GM12878 (cell line): Measurements from ENCODE around the gene DES. TPM values are rescaled to one million over a fixed set of nuclear protein-coding genes. Genes with fewer than 3 reads are reported as not detected.

Experiments used
- ATAC-seq: fragments of 200-7000 bp; cut with Tn5 transposase; 3 replicates; pipeline ENCODE4 v1.9.1; 2020; ENCODE audit warnings: mild to moderate bottlenecking, moderate library complexity
- BruUV-seq: library from RNA; stranded (reverse); fragments of 400-500 nt; replicated peaks from 2 replicates; lab custom pipeline; 2021; lab: Mats Ljungman, UMichigan
- CTCF ChIA-PET: fragments of 300-600 bp; sonication (Branson Sonifier 250); formaldehyde crosslinking; extraction: SDS; loops from one replicate; lab custom pipeline; 2021; ENCODE audit warnings: inconsistent platforms; lab: Yijun Ruan, JAX
- POLR2A ChIA-PET: fragments of 350-600 bp; formaldehyde crosslinking; extraction: SDS; loops from one replicate; lab custom pipeline; 2021; ENCODE audit warnings: inconsistent platforms; lab: Charles Lee
- RAD21 ChIA-PET: fragments of 300-600 bp; sonication (Branson Sonifier 250); formaldehyde crosslinking; loops from one replicate; lab custom pipeline; 2023; ENCODE audit warnings: antibody characterized with exemption; ENCODE audit not compliant: unreplicated experiment; lab: Charles Lee
- SMC1A ChIA-PET: fragments of 300-600 bp; sonication (Branson Sonifier 250); formaldehyde crosslinking; loops from one replicate; lab custom pipeline; 2023; ENCODE audit not compliant: unreplicated experiment, uncharacterized antibody; lab: Charles Lee
- DNase-seq: peaks from one replicate; pipeline ENCODE4 v3.0.0-alpha.2; 2011; ENCODE audit warnings: low read depth, low spot score
- FAIRE-seq: peaks from 3 replicates; lab custom pipeline; 2011; peaks lifted over from hg19 to GRCh38; lab: Jason Lieb, UNC
- H2AFZ ChIP-seq: 2 replicates; pipeline ENCODE4 v1.6.0; 2011; ENCODE audit warnings: low read depth, low read length, control low read depth; ENCODE audit not compliant: control insufficient read depth
- H3K27ac ChIP-seq: 2 replicates; pipeline ENCODE4 v1.5.1; 2011; ENCODE audit warnings: control low read depth; ENCODE audit not compliant: control insufficient read depth, insufficient read depth
- H3K27me3 ChIP-seq, 2 experiments: replicated peaks in 1 of 2; 2 replicates each; pipeline versions ENCODE4 v1.6.0 to v1.6.1; 2011; ENCODE audit warnings: low read length in 1 of 2; ENCODE audit not compliant: control insufficient read depth in 2 of 2, insufficient read depth in 2 of 2
- H3K36me3 ChIP-seq, 2 experiments: 2 replicates each; pipeline ENCODE4 v1.5.1; 2011; ENCODE audit warnings: low read length in 1 of 2; ENCODE audit not compliant: control insufficient read depth in 2 of 2, insufficient read depth in 2 of 2
- H3K4me1 ChIP-seq: 2 replicates; pipeline ENCODE4 v1.6.1; 2011; ENCODE audit warnings: mild to moderate bottlenecking, low read length, moderate library complexity, mixed read lengths; ENCODE audit not compliant: control insufficient read depth, insufficient read depth
- H3K4me2 ChIP-seq: 2 replicates; pipeline ENCODE4 v1.6.0; 2011; ENCODE audit warnings: control low read depth; ENCODE audit not compliant: control insufficient read depth, insufficient read depth
- H3K4me3 ChIP-seq: fragments of 200-600 bp; sonication (generic); 2 replicates; pipeline ENCODE4 v1.5.1; 2016
- H3K79me2 ChIP-seq: 2 replicates; pipeline ENCODE4 v1.6.0; 2011; ENCODE audit warnings: low read length; ENCODE audit not compliant: control insufficient read depth, insufficient read depth
- H3K9ac ChIP-seq: 2 replicates; pipeline ENCODE4 v1.8.0; 2011; ENCODE audit warnings: low read length, control low read depth, mixed read lengths; ENCODE audit not compliant: control insufficient read depth, insufficient read depth
- H3K9me3 ChIP-seq: replicated peaks from 3 replicates; pipeline ENCODE4 v1.5.1; 2011; ENCODE audit warnings: mild to moderate bottlenecking, low read length; ENCODE audit not compliant: control insufficient read depth, insufficient read depth
- H4K20me1 ChIP-seq: 2 replicates; pipeline ENCODE4 v1.6.0; 2011; ENCODE audit not compliant: control insufficient read depth, insufficient read depth
- KAT2A ChIP-seq: conservative IDR thresholded peaks from 2 replicates; pipeline ENCODE4 v1.6.1; 2011; ENCODE audit warnings: low read depth, low read length; ENCODE audit not compliant: control insufficient read depth
- MYC ChIP-seq: IDR thresholded peaks from 2 replicates; pipeline ENCODE4 v1.6.1; 2011; ENCODE audit warnings: mild to moderate bottlenecking, low read length, moderate library complexity, inconsistent platforms; ENCODE audit not compliant: insufficient read depth, insufficient replicate concordance, insufficient read length, severe bottlenecking
- TBL1XR1 ChIP-seq: IDR thresholded peaks from 2 replicates; pipeline ENCODE4 v1.6.1; 2012; ENCODE audit warnings: low read depth, low read length, improper control_type of control experiment
- ZNF274 ChIP-seq: IDR thresholded peaks from one replicate; pipeline ENCODE4 v1.8.0; 2011; ENCODE audit not compliant: insufficient read length, insufficient read depth
- WGBS: methylation state at CpG from one replicate; pipeline ENCODE4 v1.1.6; 2016; ENCODE audit warnings: low lambda C conversion rate; ENCODE audit not compliant: insufficient replicate concordance, insufficient coverage; ENCODE audit errors: missing lambda C conversion rate; 5-methylcytosine and 5-hydroxymethylcytosine counted together
- in situ Hi-C: fragments of 300-500 bp; cut with MboI; formaldehyde crosslinking; loops from 9 replicates; pipeline ENCODE4 v1.14.3; 2018; ENCODE audit warnings: mixed read lengths
- intact Hi-C: fragments of 100-400 bp; cut with micrococcal nuclease; formaldehyde crosslinking; loops from one replicate; pipeline ENCODE4 v1.14.2; 2022; ENCODE audit not compliant: unreplicated experiment
- polyA plus RNA-seq, 11 experiments: library from polyadenylated mRNA; depleted of rRNA in 4 of 11; unstranded in 6 of 11; stranded (reverse) in 5 of 11; fragments of >200 nt; fragmentation: Nextera tagmentation in 4 of 11; fragmentation: Illumina TruSeq in 1 of 11; extraction: Ambion mirVana in 4 of 11; extraction: Trizol in 1 of 11; gene quantifications; 1 replicate in 1 of 11; 2 replicates in 10 of 11; pipeline versions ENCODE4 v1.2.1 to v1.2.3, GENCODE V29; 2011 to 2016; ENCODE audit warnings: inconsistent platforms in 2 of 11, missing spikeins in 2 of 11, low read depth in 1 of 11
- total RNA-seq, 4 experiments: library from RNA; depleted of rRNA in 3 of 4; stranded (reverse); fragments of >200 nt in 3 of 4; fragmentation: Illumina TruSeq in 1 of 4; extraction: Trizol in 1 of 4; gene quantifications; 2 replicates each; pipeline versions ENCODE4 v1.2.1 to v1.2.3, GENCODE V29; 2013 to 2021
- TF ChIP-seq, protein P1 (sequence below): IDR thresholded peaks from 2 replicates; pipeline ENCODE4 v1.6.1; 2011; ENCODE audit warnings: borderline replicate concordance, low read depth, mild to moderate bottlenecking, moderate library complexity, mixed read lengths, low read length; ENCODE audit not compliant: insufficient read depth; ENCODE audit errors: extremely low read length
- TF ChIP-seq, protein P2 (sequence below): IDR thresholded peaks from 2 replicates; pipeline ENCODE4 v1.6.1; 2011; ENCODE audit warnings: mild to moderate bottlenecking, low read depth, low read length, moderate library complexity; ENCODE audit not compliant: insufficient replicate concordance

Gene DES
- total and polyA plus RNA-seq, 10 of the 15 experiments (the other 5 are each of a cell fraction or from before 2014, with no cell fraction given): 0.80 TPM; not detected in 9

DNA sequence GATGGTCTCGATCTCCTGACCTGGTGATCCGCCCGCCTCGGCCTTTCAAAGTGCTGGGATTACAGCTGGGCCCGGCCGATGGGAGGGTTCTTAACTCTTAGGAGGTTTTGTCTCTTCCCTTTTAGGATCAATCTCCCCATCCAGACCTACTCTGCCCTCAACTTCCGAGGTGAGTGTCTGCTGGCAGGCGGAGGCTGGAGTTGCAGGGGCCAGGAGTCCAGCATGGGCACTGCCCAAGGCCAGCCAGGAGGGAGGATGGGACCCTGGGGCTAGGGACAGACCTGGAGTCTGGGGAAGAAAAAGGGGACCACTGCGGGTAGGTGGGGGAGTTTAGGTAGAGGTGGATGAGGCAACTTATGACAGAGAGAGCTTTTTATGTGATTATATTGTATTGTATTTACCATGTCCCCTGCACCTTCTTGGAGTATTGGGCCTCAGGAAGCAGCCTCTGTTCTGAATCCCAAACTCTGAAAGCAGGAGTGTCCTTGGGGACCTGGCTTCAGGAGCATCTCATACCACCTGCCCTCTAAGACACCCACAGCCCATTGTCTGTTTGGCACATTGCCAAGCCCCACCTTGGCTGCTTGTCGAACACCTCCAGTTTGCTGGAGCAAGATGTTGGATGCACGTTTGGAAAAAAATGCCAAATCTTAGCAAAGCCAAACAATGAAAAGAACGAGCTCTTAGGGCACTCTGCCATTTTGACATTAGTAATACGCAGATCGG is 5.6 kb downstream of the DES start (continued):
- TF ChIP-seq, protein P1, sequence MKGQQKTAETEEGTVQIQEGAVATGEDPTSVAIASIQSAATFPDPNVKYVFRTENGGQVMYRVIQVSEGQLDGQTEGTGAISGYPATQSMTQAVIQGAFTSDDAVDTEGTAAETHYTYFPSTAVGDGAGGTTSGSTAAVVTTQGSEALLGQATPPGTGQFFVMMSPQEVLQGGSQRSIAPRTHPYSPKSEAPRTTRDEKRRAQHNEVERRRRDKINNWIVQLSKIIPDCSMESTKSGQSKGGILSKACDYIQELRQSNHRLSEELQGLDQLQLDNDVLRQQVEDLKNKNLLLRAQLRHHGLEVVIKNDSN: no peak
- TF ChIP-seq ZNF274: no peak
- TF ChIP-seq, protein P2, sequence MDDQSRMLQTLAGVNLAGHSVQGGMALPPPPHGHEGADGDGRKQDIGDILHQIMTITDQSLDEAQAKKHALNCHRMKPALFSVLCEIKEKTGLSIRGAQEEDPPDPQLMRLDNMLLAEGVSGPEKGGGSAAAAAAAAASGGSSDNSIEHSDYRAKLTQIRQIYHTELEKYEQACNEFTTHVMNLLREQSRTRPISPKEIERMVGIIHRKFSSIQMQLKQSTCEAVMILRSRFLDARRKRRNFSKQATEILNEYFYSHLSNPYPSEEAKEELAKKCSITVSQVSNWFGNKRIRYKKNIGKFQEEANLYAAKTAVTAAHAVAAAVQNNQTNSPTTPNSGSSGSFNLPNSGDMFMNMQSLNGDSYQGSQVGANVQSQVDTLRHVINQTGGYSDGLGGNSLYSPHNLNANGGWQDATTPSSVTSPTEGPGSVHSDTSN: no peak
- TF ChIP-seq KAT2A: no peak
- no peak for TF ChIP-seq MYC

DNA sequence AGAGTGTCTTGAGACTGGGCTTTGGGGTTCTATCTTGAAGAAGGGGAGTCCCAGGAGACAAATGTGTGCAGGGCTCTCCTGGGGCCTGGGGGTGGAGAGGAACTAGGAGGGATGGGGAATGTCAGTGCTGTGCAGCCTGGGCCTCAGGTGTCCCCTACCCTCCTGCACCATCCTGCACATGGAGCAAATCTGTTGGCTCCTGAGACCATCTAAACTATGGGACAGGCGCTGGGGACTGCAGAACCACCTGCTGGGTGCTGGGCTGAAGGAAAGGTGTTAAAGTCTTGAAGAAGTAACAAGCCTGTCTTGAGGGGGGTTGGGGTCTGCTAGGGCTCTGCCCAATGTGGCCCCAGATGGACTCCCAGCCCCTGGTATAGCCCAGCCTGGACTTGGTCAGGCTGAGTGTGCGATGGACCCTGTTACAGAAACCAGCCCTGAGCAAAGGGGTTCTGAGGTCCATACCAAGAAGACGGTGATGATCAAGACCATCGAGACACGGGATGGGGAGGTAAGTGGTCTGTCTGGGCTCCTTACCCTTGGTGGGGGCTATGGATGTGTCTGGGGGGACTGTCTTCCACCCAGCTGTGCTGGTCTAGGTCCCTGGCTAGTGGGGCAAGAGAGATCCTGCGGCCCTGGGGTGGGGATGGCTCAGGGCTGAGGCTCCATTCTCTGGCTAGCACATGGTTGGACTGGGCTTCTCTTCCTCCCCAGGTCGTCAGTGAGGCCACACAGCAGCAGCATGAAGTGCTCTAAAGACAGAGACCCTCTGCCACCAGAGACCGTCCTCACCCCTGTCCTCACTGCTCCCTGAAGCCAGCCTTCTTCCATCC is 7.3 kb downstream of the DES start:
- RAD21 ChIA-PET: no interaction called here
- no peak overlapping the region for H3K27ac ChIP-seq
- no peak for FAIRE-seq
- H3K36me3 ChIP-seq: no peaks in the 10 kb centered on the region
- no peak; the same call in 2 of the 3 replicates for ATAC-seq
- no peaks in the 10 kb centered on the region for H3K9me3 ChIP-seq
- H3K27me3 ChIP-seq: no peaks in the 10 kb centered on the region; a peak in 1 of 4 replicates
- H3K4me2 ChIP-seq: no peak overlapping the region
- POLR2A ChIA-PET: no interaction called here
- no peaks in the 10 kb centered on the region for H3K4me1 ChIP-seq
- DNase-seq: no peak
- intact Hi-C loops (no loop called here), in situ Hi-C loops (no loop called here)
- BruUV-seq: no TSS peak
- no peaks in the 10 kb centered on the region for H3K79me2 ChIP-seq
- no peak overlapping the region for H2AFZ ChIP-seq
- SMC1A ChIA-PET: no interaction called here
- H3K4me3 ChIP-seq: no peak overlapping the region
- no peak for TF ChIP-seq TBL1XR1
- TF ChIP-seq, all 136 proteins: peak for 0
- CTCF ChIA-PET: no interaction called here
- Histone ChIP-seq H4K20me1 (no peaks in the 10 kb centered on the region), H3K9ac (no peak overlapping the region)
- 14% methylated on average over 8 of the region's 8 CpGs for WGBS
